GM23338 (cell line): ENCODE data around the gene CACNG1. TPM values are rescaled to one million over a fixed set of nuclear protein-coding genes. Genes with fewer than 3 reads are reported as not detected.

Experiments used
- ATAC-seq: fragments of 200-7000 bp; cut with Tn5 transposase; 3 replicates; pipeline ENCODE4 v1.9.1; 2020
- DNase-seq: peaks from one replicate; pipeline ENCODE4 v3.0.0-alpha.2; 2015; ENCODE audit warnings: low spot score
- H2AFZ ChIP-seq: fragments of 200-600 bp; sonication (generic); 2 replicates; pipeline ENCODE4 v1.8.0; 2016; ENCODE audit warnings: antibody characterized with exemption, mild to moderate bottlenecking, moderate library complexity
- H3F3A ChIP-seq: fragments of 200-600 bp; sonication (generic); replicated peaks from 2 replicates; pipeline ENCODE4 v1.8.0; 2017; ENCODE audit warnings: antibody characterized with exemption, mixed run types, low read depth
- H3K27ac ChIP-seq: fragments of 200-600 bp; sonication (generic); 2 replicates; pipeline ENCODE4 v1.6.1; 2016; ENCODE audit warnings: low read depth
- H3K27me3 ChIP-seq: fragments of 200-600 bp; sonication (generic); 2 replicates; pipeline ENCODE4 v1.8.0; 2016; ENCODE audit warnings: mild to moderate bottlenecking, mixed run types, moderate library complexity; ENCODE audit not compliant: insufficient read depth
- H3K36me3 ChIP-seq: fragments of 200-600 bp; sonication (generic); 2 replicates; pipeline ENCODE4 v1.8.0; 2016; ENCODE audit warnings: mild to moderate bottlenecking; ENCODE audit not compliant: insufficient read depth
- H3K4me1 ChIP-seq: fragments of 200-600 bp; sonication (generic); 2 replicates; pipeline ENCODE4 v1.8.0; 2016; ENCODE audit warnings: mild to moderate bottlenecking, moderate library complexity; ENCODE audit not compliant: insufficient read depth
- H3K4me2 ChIP-seq: fragments of 200-600 bp; sonication (generic); 2 replicates; pipeline ENCODE4 v1.7.1; 2017; ENCODE audit warnings: mixed run types
- H3K4me3 ChIP-seq: fragments of 200-600 bp; sonication (generic); 2 replicates; pipeline ENCODE4 v1.6.1; 2016; ENCODE audit warnings: mixed run types
- H3K79me2 ChIP-seq: fragments of 200-600 bp; sonication (generic); replicated peaks from 2 replicates; pipeline ENCODE4 v1.8.0; 2017; ENCODE audit warnings: mild to moderate bottlenecking; ENCODE audit not compliant: insufficient read depth
- H3K9me2 ChIP-seq: fragments of 200-600 bp; sonication (generic); 2 replicates; pipeline ENCODE4 v1.8.0; 2017; ENCODE audit not compliant: insufficient read depth
- H4K20me1 ChIP-seq: fragments of 200-600 bp; sonication (generic); replicated peaks from 2 replicates; pipeline ENCODE4 v1.8.0; 2017; ENCODE audit warnings: mild to moderate bottlenecking; ENCODE audit not compliant: insufficient read depth
- H3K27ac Mint-ChIP-seq: 2 replicates; pipeline ENCODE4 v1.8.0; 2020; ENCODE audit warnings: inconsistent platforms, mild to moderate bottlenecking, moderate library complexity, mixed read lengths
- H3K27me3 Mint-ChIP-seq: 3 replicates; pipeline ENCODE4 v1.8.0; 2022; ENCODE audit warnings: low read depth, mild to moderate bottlenecking, moderate library complexity, mixed read lengths, inconsistent platforms; ENCODE audit not compliant: insufficient read depth, poor library complexity
- H3K36me3 Mint-ChIP-seq: 3 replicates; pipeline ENCODE4 v1.8.0; 2021; ENCODE audit warnings: low read depth, mild to moderate bottlenecking, inconsistent platforms, moderate library complexity, mixed read lengths
- H3K4me1 Mint-ChIP-seq: 3 replicates; pipeline ENCODE4 v1.8.0; 2020; ENCODE audit warnings: mild to moderate bottlenecking, inconsistent platforms, mixed read lengths
- H3K4me3 Mint-ChIP-seq: 3 replicates; pipeline ENCODE4 v1.8.0; 2021; ENCODE audit warnings: moderate library complexity, mild to moderate bottlenecking, inconsistent platforms, mixed read lengths
- H3K9me3 Mint-ChIP-seq: 3 replicates; pipeline ENCODE4 v1.8.0; 2020; ENCODE audit warnings: moderate library complexity, mild to moderate bottlenecking, inconsistent platforms, mixed read lengths
- CREB1 ChIP-seq: fragments of 250-450 bp; sonication (Bioruptor Pico); IDR thresholded peaks from 2 replicates; pipeline ENCODE4 v1.5.0; 2020; ENCODE audit warnings: low read depth, mild to moderate bottlenecking, moderate library complexity
- ETS1 ChIP-seq: IDR thresholded peaks from 2 replicates; pipeline ENCODE4 v1.6.1; 2016; ENCODE audit warnings: antibody characterized with exemption
- NANOG ChIP-seq: IDR thresholded peaks from 2 replicates; pipeline ENCODE4 v1.6.1; 2016; ENCODE audit warnings: antibody characterized with exemption, borderline replicate concordance
- STAT1 ChIP-seq: IDR thresholded peaks from one replicate; pipeline ENCODE4 v1.6.1; 2016; ENCODE audit warnings: antibody characterized with exemption; ENCODE audit not compliant: unreplicated experiment
- ZNF331 ChIP-seq: fragments of 250-450 bp; sonication (Bioruptor Pico); IDR thresholded peaks from 2 replicates; pipeline ENCODE4 v1.5.0; 2020; ENCODE audit warnings: low read depth, mild to moderate bottlenecking, moderate library complexity
- polyA plus RNA-seq: library from polyadenylated mRNA; unstranded; fragments of >200 nt; fragmentation: Nextera tagmentation; extraction: Ambion mirVana; gene quantifications from 2 replicates; pipeline ENCODE4 v1.2.1, GENCODE V29; 2016
- total RNA-seq: library from RNA; depleted of rRNA; stranded (reverse); fragments of >200 nt; shearing (Covaris generic); gene quantifications from 2 replicates; pipeline ENCODE4 v1.2.3, GENCODE V29; 2014
- TF ChIP-seq, protein P1 (sequence below): fragments of 250-450 bp; sonication (Bioruptor Pico); IDR thresholded peaks from 2 replicates; pipeline ENCODE4 v1.5.0; 2020; ENCODE audit warnings: mild to moderate bottlenecking, moderate library complexity
- TF ChIP-seq, protein P2 (sequence below): IDR thresholded peaks from one replicate; pipeline ENCODE4 v1.6.1; 2018; ENCODE audit warnings: antibody characterized with exemption; ENCODE audit not compliant: unreplicated experiment

Gene CACNG1
- total and polyA plus RNA-seq, 2 experiments from 2014 or later, result not detected

GRCh38 chr17:67008101-67008500, 36.3 kb upstream of the CACNG1 start (continued):
- TF ChIP-seq, protein P1, sequence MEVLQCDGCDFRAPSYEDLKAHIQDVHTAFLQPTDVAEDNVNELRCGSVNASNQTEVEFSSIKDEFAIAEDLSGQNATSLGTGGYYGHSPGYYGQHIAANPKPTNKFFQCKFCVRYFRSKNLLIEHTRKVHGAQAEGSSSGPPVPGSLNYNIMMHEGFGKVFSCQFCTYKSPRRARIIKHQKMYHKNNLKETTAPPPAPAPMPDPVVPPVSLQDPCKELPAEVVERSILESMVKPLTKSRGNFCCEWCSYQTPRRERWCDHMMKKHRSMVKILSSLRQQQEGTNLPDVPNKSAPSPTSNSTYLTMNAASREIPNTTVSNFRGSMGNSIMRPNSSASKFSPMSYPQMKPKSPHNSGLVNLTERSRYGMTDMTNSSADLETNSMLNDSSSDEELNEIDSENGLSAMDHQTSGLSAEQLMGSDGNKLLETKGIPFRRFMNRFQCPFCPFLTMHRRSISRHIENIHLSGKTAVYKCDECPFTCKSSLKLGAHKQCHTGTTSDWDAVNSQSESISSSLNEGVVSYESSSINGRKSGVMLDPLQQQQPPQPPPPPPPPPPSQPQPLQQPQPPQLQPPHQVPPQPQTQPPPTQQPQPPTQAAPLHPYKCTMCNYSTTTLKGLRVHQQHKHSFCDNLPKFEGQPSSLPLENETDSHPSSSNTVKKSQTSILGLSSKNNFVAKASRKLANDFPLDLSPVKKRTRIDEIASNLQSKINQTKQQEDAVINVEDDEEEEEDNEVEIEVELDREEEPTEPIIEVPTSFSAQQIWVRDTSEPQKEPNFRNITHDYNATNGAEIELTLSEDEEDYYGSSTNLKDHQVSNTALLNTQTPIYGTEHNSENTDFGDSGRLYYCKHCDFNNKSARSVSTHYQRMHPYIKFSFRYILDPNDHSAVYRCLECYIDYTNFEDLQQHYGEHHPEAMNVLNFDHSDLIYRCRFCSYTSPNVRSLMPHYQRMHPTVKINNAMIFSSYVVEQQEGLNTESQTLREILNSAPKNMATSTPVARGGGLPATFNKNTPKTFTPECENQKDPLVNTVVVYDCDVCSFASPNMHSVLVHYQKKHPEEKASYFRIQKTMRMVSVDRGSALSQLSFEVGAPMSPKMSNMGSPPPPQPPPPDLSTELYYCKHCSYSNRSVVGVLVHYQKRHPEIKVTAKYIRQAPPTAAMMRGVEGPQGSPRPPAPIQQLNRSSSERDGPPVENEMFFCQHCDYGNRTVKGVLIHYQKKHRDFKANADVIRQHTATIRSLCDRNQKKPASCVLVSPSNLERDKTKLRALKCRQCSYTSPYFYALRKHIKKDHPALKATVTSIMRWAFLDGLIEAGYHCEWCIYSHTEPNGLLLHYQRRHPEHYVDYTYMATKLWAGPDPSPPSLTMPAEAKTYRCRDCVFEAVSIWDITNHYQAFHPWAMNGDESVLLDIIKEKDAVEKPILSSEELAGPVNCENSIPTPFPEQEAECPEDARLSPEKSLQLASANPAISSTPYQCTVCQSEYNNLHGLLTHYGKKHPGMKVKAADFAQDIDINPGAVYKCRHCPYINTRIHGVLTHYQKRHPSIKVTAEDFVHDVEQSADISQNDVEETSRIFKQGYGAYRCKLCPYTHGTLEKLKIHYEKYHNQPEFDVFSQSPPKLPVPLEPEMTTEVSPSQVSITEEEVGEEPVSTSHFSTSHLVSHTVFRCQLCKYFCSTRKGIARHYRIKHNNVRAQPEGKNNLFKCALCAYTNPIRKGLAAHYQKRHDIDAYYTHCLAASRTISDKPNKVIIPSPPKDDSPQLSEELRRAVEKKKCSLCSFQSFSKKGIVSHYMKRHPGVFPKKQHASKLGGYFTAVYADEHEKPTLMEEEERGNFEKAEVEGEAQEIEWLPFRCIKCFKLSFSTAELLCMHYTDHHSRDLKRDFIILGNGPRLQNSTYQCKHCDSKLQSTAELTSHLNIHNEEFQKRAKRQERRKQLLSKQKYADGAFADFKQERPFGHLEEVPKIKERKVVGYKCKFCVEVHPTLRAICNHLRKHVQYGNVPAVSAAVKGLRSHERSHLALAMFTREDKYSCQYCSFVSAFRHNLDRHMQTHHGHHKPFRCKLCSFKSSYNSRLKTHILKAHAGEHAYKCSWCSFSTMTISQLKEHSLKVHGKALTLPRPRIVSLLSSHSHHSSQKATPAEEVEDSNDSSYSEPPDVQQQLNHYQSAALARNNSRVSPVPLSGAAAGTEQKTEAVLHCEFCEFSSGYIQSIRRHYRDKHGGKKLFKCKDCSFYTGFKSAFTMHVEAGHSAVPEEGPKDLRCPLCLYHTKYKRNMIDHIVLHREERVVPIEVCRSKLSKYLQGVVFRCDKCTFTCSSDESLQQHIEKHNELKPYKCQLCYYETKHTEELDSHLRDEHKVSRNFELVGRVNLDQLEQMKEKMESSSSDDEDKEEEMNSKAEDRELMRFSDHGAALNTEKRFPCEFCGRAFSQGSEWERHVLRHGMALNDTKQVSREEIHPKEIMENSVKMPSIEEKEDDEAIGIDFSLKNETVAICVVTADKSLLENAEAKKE (CRISPR knock-in tag), result no peak
- no peak for TF ChIP-seq ETS1

DNA sequence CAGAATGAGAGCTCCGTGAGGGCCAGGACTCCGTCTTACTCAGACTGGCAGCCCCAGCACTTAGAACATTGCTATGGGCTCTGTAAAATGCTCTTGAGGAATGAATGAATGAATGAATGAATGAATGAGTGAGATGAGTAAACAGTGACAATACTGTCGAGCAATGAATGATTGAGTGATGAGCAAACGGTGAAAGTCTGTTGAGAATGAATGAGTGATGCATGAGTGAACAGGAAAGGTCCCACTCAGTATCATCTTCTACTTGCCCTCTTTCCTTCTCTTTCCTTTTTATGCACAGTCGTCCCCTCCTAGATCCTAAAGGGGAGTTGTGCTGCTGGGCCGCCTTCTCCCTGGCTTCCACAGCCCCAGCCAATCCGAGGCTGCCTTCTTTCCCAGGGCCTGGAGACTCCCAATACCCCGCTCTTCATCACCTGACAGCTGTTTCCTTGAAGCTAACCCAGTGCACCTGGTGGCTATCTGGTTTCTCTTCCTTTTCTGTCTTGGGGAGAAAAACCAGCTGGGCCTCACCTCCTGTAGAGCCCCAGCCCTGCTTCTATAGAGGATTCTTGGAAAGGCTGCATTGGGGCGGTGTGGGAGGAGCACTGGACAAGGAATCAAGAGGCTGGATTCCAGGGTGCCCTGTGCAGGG, 32.7 kb upstream of the CACNG1 start:
- Histone ChIP-seq H3K27me3 (no peaks in the 10 kb centered on the region), H3K9me2 (peaks cover 3% of the 10 kb centered on the region; the same call in 1 of the 2 replicates), H3K36me3 (no peaks in the 10 kb centered on the region), H3K4me1 (no peaks in the 10 kb centered on the region), H3K4me2 (no peak overlapping the region), H3K27ac (no peak overlapping the region), H3K79me2 (no peaks in the 10 kb centered on the region), H3K4me3 (no peak overlapping the region), H2AFZ (no peak overlapping the region), H3F3A (no peaks in the 10 kb centered on the region), H4K20me1 (no peaks in the 10 kb centered on the region)
- ATAC-seq (no peak), DNase-seq (no peak)
- Mint-ChIP-seq H3K27me3 (peaks cover 3% of the 10 kb centered on the region), H3K4me3 (no peak overlapping the region), H3K27ac (no peak overlapping the region), H3K9me3 (peaks cover 2% of the 10 kb centered on the region; the same call in 1 of the 3 replicates), H3K36me3 (peaks cover 2% of the 10 kb centered on the region; the same call in 1 of the 3 replicates), H3K4me1 (no peaks in the 10 kb centered on the region; the same call in 2 of the 3 replicates)
- TF ChIP-seq ZNF331 (CRISPR knock-in tag) (no peak), CREB1 (no peak), NANOG (no peak), STAT1 (no peak)
- TF ChIP-seq, protein P2, sequence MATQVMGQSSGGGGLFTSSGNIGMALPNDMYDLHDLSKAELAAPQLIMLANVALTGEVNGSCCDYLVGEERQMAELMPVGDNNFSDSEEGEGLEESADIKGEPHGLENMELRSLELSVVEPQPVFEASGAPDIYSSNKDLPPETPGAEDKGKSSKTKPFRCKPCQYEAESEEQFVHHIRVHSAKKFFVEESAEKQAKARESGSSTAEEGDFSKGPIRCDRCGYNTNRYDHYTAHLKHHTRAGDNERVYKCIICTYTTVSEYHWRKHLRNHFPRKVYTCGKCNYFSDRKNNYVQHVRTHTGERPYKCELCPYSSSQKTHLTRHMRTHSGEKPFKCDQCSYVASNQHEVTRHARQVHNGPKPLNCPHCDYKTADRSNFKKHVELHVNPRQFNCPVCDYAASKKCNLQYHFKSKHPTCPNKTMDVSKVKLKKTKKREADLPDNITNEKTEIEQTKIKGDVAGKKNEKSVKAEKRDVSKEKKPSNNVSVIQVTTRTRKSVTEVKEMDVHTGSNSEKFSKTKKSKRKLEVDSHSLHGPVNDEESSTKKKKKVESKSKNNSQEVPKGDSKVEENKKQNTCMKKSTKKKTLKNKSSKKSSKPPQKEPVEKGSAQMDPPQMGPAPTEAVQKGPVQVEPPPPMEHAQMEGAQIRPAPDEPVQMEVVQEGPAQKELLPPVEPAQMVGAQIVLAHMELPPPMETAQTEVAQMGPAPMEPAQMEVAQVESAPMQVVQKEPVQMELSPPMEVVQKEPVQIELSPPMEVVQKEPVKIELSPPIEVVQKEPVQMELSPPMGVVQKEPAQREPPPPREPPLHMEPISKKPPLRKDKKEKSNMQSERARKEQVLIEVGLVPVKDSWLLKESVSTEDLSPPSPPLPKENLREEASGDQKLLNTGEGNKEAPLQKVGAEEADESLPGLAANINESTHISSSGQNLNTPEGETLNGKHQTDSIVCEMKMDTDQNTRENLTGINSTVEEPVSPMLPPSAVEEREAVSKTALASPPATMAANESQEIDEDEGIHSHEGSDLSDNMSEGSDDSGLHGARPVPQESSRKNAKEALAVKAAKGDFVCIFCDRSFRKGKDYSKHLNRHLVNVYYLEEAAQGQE, result no peak
